Eye (tissue), 1 donor: Measurements from ENCODE around the gene ETAA1.

Source experiments
- DNase-seq: peaks from one replicate; pipeline ENCODE4 v3.0.0-alpha.2; 2015

The ETAA1 gene

DNA sequence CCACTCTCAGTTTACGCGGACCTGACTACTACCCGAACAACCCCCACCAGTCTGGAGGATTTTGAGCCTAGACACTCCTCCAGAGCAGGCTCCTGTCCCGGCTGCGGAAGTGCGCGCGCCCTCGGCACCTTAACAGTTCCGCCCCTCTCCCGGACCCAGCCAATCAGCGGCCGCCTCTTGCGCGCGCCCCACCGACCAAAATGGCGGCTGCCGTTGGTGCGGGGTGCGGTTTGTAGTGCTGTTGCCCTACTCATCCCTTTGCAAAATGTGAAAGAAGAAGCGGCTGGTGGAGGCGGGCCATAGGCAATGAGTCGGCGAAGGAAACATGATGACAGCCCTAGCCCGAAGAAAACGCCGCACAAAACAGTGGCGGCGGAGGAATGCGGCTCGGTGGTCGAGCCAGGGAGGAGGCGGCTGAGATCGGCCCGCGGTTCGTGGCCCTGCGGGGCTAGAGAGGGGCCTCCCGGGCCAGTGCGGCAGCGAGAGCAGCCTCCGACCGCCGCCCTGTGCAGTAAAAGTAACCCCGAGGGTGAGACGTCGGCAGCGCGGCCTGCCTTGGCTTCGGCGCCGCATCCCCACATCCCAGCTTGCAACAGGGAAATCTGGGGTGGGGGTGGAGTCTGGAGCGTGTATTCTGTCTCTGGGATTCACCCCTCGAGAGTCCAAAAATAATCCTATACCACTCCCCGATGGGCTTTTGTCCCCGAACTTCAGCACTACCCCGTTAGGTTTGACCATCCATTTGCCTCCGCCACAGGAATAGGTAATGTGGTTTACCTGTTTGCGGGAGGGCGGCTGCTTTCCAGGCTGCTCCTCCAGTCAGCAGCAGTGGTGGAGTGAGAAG, at the start of gene ETAA1:
Gene ETAA1, plus strand, starts transcription at position 191 of the 844 bp plus-strand sequence. Its CDS starts 116 bp downstream, at position 307.
- DNase-seq: peak; percentile 97

DNA sequence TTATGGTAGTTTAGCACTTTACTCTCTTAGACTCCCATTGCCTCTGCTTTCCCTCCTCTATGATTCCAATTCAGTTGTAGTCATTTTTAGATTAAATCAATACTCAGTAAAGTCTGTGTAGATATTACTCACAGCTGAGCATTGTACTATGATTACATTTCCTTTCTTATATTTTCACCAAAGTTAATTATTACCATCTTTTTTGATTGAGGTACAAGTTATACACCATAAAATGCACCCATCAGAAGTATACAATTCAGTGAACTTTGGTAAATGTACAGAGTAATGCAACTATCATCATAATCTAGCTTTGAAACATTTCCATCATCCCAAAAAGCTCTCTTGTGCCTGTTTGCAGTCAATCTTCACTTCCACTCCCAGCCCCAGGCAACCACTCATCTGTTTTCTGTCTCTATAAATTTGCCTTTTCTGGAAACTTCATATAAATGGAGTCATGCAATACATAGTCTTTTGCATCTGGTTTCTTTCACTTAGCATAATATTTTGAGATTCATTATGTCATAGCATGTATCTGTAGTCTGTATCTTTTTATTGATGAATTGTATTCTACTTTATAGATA, 30.2 kb upstream of the ETAA1 start:
- DNase-seq: no peak

DNA sequence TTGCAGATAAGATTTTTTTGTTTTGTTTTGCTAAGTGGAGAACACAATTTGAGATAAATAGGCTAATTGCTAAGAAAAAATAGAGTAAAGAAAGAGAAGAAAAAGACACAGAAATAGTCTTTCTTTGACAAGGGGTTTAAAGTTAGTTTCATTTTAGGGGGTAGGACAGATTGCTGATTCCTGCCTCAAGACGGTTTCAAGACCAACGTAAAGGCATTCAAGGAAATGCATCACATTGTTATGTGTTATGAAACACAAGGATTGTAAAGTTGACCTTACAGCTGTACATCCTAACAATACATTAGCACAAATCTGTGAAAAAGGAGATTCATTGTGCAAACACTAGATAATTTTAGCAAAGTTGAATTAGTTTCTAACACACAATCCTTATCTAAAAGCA, 22.7 kb upstream of the ETAA1 start:
- DNase-seq: no peak

DNA sequence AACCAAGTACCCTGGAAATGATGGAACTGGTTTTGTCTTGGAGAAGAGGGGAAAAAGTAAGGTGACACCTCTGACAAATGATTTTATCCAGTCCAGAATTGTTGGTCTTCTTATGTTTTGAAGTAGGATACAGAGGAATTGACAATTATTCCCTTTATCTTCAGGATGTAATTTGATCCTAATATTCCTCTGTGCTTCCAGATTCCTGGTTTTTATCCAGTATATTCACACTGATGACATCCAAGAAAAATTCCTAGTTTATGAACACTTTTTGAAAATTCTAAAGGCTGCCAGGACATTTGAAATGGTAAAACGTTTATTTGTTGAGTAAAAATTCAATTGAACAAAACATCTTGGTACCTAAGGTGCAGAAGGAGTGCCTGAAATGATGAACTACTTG, 22.2 kb upstream of the ETAA1 start:
- no peak for DNase-seq

DNA sequence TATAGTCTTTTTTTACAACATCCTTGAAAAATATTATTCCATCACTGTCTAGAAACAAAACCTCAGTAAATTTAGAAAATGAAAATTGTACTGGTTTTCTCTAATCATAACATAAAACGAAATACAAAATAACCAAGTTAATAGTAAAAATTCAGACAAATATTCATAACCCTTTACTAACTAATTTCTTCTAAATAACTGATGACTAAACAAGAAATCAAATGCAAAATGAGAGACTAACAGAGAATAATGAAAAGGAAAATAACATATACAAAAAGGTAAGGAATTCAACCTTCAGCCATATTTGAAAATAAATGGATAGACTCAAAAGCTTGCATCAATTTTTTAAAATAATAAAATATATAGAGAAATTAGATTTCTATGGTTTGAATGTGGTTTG, 18.6 kb upstream of the ETAA1 start:
- DNase-seq: no peak

DNA sequence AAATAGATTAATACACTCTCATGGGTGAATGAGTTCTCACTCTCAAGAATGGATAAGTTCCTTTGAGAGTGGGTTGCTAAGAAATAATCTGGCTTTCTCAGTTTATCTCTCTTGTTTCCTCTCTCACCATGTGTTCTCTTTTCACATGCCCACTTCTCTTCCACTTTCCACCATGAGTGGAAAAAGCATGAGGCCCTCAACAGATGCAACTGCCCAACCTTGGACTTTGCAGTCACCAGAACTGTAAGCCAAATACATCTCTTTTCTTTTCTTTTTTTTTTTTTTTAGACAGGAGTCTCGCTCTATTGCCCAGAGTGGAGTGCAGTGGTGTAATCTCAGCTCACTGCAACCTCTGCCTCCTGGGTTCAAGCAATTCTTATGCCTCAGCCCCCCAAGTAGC, 18.1 kb upstream of the ETAA1 start:
- DNase-seq: no peak

DNA sequence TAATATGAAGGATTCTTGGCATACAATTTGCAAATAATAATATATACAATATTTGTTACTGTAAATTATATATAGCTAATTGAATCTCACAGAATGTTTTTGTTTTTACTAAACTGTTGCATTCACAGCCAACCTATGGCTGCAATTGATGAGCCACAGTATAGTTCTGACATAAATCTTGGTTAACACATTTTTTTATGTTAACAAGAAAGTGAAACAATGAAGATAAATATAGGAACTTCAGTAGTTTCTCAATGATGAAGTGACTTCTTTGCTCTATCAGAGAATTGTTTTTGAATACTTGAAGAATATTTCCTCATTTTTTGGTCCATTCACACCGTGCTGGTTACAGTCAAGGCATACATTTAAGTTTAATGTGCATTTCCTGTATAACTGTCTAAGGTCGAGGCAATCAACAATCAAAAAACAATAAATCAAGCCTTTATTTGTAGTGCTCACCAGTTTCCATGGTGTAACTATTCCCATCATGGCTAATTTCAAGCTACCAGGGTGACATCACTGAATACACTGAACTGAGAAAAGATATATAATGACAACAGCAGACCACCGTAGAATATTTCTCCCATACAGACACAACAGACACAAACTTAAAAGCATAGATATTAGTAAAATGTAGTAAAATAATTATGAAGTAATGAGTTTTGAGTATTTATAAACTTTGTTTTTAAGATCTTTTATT, 12.9 kb upstream of the ETAA1 start:
- no peak for DNase-seq

DNA sequence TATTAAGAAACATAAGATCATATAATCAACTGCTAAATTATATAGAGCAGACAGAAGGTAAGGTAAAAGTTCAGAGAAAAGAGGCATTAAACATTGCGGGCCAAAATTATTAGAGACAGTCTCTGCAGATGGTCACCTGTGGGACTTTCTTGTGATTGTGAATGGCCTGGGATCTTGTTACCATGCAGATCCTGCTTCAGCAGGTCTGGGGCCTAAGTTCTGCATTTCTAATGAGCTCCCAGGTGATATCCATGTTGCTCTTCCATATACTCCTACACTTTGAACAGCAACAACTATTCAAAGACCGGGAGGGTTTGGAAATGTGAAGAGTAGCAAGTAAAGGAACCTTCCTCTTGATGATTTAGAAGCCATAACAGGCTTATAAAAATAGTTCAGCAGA, 8.5 kb upstream of the ETAA1 start:
- no peak for DNase-seq

DNA sequence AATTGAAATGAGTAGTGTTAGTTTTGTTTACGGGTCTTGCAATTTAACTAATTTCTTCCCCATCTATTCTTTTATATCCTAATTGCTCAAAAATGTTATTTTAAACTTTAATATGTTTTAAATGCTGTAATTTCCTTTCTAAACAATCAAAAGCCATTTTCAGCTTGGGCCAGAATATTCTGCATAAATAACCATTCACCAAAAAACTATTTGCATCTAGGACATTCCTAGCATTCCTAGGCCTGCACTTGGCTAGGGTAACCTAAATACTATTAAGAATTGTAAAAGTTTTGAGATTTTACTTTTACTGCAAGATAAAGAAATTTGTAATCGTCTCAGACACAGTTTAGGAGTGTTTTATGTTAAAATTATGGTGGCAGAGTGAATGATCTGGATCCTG, 7.8 kb upstream of the ETAA1 start:
- peak; percentile 4 for DNase-seq

DNA sequence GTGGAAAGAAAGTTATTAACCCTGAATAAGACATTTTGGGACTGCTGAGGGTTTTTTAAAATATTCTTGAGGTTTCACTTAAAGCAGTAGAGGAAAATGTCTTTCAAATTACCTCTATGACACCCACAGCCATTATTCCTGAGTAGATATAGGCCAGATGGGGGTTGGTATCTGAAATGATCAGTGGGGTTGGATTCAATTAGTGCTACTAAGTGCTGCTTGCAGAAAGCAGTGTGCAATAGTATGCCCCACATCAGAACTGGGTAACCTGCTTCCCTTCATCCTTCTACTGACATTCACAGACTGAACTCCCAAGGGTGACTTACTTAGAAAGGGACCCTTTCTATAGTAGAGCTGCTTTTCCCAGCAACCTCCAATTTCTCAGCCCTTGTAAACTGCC, 7.3 kb upstream of the ETAA1 start:
- peak; percentile 5 for DNase-seq

DNA sequence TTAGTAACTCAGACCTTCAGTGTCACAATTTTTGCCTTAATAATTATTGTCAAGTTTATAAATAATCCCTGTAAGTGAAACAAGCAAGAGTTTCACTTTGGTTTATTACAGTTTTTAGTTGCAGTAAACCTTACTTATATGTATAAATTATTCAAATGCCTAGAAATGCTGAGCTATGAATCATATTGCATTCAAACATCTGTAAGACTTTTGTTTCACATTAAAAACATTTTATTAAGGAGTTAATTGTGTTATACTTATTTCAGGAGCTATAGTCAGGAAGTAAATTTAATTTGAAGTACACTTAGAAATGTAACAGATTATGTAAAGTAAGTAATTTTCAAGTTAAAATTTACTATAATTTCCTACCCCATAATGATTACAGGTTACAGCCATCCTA, 3.9 kb upstream of the ETAA1 start:
- no peak for DNase-seq

DNA sequence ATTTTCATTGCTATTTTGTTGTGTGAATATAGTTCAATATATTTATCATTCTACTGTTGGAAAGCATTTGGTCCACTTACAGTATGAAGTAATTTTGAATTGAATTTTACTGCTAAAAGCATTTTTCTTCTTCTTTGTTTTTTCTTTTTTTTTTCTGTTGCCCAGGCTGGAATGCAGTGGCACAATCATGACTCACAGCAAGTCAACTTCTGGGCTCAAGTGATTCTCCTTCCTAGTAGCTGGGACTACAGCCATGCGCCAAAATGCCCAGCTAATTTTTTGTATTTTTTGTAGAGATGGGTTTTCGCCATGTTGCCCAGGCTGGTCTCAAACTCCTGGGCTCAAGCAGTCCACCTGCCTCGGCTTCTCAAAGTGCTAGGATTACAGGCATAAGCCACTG, 2.4 kb upstream of the ETAA1 start:
- DNase-seq: no peak

DNA sequence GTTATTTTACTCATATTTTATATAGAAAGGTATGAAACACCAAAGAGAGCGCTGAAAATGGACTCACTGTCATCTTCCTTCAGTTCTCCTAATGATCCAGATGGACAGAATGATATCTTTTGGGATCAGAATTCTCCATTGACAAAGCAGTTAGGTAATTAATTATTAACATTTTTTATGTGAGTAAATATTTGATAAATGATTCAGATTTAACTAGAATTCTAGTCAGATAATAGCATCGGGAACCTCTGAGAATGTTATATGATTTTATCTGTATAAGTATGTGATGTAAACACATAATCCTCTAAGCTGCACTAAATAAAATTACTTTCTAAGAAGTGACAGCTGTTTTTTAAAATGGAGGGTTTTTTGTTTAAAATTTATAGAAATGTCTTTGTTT, 2.0 kb downstream of the ETAA1 start:
- no peak for DNase-seq

DNA sequence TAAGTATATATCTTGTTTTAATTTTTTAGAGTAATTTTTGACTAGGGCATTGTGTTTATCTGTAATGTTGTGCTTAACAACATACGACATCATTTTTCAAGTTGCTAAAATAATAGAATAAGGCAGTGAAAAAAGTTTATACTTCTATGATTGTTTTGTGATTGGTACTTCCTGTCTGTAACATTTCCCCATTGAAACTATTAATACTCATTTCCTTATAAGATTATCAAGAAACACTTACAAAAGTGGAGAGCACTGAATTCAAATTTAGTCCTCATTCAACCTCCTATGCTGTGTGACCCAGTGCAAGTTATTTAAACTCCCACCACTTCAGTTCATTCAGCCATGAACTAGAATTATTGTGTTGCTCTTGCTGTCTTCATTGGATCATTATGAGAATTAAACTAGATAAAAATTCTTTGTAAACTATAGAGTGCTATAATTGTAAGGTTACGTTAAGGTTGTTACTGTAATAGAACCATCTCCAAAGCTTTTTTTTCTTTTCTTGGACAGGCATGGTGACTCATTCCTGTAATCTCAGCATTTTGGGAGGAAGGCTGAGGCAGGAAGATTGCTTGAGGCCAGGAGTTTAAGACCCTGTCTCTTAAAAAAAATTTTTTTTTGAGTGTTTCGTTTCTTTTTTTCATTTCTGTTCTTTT, 2.8 kb downstream of the ETAA1 start:
- DNase-seq: no peak

DNA sequence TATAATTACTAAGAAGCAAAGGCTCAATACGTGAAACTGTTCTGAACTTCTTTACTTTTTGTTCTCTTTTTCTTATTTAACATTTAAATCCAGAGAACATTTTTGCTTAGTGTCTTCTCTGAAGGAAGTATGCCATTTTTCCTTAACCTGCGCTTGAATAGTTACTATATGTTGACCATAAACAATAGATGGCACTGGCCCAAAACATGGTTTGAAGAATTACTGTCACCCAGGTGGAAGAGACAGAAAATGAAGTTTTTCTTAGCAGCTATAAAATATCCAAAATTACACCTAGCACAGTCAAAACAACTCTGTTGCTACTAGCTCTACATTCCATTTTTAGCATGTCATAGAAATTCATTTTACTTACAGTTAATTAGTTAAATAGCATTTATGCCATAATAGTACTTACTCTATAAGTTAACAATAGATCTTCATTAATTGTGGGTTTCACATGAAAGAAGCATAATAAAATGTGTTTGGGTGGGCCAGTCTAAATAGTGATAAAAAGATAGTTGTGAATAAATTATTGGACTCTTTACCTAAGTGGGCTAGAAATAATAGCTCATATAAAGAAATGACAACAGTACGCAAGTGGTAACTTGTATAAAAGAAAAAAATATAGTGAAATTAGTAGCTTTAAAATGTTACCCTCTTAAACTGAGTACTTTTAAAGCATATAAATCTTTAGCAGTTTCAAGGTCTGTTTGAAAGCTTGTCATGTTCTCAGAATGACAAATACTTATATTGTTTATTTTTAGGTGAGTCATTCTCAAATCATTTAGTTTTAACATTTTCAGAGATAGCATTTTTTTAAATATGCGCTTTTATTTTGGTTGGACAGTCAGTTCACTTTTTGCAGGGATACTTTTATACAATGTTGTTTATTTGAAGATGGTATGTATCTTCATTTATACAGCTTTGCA, 3.7 kb downstream of the ETAA1 start:
- peak; percentile 3 for DNase-seq

DNA sequence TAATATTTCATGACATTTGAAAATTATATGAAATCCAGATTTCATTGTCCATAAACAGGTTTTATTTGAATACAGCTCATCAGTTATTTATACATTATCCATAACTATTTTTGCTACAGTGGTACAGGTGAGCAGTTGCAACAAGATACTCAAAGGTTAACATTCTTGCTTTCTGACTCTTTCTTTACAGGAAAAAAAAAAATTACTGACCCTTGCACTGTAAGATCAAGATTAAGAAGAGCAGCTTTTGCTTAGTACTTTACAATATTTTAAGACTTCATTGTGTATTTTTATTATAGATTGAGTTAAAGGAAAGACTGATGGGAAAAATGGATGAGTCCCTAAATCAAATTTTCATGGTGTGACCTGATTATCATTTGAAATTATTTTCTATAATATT, 11.2 kb downstream of the ETAA1 start:
- no peak for DNase-seq

DNA sequence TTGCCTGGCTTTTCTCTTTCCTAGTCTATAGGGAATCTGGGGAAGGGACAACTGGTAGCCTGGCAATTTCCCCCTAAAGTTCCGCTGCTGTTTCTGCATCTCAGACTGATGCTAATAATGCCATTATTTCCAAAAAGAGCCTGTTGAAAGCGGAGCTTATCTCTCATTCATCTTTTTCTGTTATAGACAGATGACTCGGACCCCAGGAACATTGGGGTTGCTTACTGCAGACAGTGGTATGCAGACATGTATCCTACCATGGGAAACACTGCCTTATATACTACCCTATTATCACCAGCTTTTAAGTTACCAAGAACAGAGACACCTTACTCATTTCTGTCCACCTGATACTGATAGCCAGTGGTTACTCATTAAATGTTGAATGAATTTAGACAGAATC, 15.3 kb downstream of the ETAA1 start:
- no peak for DNase-seq

DNA sequence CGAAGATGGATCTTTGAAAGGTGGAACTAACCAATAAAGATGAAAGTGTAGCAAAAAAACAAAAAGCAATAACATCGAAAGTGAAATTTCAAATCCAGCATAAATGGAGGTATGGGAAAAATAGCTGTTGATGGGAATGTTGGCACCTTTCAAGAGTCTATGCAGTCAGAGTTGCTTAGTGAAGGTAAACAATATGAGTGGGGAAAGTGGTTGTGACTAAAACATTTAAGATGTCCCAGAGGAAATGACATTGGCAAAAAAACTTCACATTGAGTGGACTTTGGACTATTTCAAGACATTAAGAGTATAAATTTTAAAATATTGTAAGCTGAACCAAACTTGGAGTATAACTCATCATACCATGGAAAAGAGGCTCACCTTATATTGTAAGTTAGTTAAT, 17.7 kb downstream of the ETAA1 start:
- DNase-seq: no peak

DNA sequence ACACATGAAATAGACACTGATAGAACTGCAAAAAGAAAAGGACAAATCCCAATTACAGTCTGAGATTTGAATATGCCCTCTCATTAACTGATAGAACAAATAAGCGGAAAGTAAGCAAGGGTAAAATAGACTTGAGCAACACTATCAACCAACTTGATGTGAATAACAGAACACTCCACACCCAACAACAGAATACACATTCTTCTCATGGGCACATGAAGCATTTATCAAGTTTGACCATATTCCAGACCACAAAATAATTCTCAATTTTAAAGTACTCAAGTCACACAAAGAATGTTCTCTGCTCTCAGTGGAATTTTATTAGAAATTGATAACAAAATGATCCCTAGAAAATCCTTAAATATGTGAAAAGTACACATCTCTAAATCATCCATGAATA, 19.0 kb downstream of the ETAA1 start:
- no peak for DNase-seq

DNA sequence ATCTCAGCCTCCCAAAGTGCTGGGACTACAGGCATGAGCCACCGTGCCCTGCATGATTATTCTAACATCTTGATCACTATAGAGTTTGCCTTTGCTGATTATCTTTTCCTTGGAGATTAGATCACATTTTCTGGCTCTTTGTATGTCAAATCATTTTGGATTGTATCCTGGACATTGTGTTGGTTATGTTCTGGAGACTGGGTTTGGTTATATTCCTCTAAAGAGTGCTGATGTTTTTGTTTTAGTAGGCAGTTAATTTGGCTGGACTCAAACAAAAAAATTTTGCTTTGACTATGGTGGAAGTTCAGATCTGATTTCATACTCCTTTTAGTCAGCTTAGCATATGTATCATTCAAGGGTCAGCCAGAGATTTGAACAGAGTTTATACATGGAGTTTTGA, 26.4 kb downstream of the ETAA1 start:
- no peak for DNase-seq

DNA sequence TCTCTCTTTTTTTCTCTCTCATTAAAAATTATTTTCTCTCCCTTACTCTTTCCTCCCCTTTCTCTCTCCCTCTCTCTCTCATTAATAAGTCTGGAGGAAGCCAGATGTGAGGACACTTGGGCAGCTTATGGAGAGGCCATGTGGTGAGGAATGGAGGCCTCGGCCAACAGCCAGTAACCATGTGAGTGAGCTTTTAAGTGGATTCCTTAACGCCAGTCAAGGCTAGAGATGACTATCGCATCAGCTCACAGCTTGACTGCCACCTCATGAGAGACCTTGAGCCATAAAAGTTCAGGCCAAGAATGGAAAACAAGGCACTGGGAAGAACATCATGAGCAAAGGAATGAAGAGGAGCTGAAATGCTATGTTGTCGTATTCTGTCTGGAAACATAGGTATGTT, 39.1 kb downstream of the ETAA1 start:
- no peak for DNase-seq

DNA sequence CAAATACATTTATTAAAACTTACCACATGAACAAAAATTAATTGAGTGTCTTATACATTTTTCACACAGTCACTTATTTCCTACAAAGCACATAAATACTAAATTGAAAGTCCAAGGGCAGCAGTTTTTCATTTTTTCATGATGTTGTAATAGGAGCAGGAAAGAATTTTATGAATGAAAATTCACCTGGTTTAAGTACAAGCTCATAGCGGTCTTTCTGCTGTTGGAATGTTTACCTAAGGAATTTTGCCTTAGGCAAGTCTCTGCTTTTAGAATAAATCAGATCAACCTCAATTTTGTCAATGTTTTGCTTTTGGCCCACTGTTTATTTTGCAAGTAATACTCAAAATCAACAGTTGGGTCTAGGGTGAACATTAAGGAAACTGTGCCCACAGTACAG, 40.0 kb downstream of the ETAA1 start:
- DNase-seq: no peak

DNA sequence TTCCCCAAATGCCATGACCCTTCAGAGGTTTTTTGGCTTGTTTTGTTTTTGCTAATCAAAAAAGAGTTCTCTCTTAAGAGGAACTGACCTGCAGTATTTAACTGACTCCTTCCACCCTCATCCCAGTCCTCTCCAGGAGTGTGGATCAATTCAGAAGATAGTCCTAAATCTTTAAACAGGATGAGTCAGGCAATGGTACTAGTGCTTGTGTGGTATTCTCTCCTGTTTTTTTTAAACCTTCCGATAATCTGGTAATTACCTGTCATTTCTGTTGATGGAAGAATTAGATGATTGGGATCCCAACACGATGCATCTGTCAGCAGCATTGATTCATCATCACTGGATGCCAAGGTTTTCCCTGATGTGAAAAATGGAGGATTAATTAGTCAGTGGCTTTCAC, 41.2 kb downstream of the ETAA1 start:
- DNase-seq: no peak
